Measurements from ENCODE around the gene INSR.

INSR gene

GRCh38 chr19:7130043-7130442 lies 164.2 kb downstream of the INSR start:
- Histone ChIP-seq H3K9ac (ENCODE audit: low read depth in 1 of 2, low read length in 2 of 2) (no peak overlapping the region), H3K9me3 (ENCODE audit: control insufficient read depth in 1 of 2, low read length in 2 of 2) (peaks cover 8 to 9% of the 10 kb centered on the region in 2 donors), H3K4me3 (ENCODE audit: low read depth in 1 of 2, low read length in 2 of 2) (no peak overlapping the region), H3K27me3 (ENCODE audit: control insufficient read depth in 1 of 2, insufficient read depth in 2 of 2, low read length in 2 of 2) (no peaks in the 10 kb centered on the region), H3K27ac (ENCODE audit: low read depth, low read length) (no peak overlapping the region), H3K36me3 (ENCODE audit: control insufficient read depth in 1 of 2, insufficient read depth in 2 of 2, low read length in 2 of 2) (peaks cover 31 to 55% of the 10 kb centered on the region in 2 donors), H3K4me1 (ENCODE audit: control insufficient read depth in 1 of 2, insufficient read depth in 2 of 2, low read length in 2 of 2) (no peaks in the 10 kb centered on the region)

- Histone ChIP-seq H3K9me3 (ENCODE audit: control insufficient read depth in 1 of 2, low read length in 2 of 2) (peaks cover 8 to 9% of the 10 kb centered on the region in 2 donors), H3K4me3 (ENCODE audit: low read depth in 1 of 2, low read length in 2 of 2) (peak overlapping the region in 1 of 2 donors; percentile 13), H3K27me3 (ENCODE audit: control insufficient read depth in 1 of 2, insufficient read depth in 2 of 2, low read length in 2 of 2) (no peaks in the 10 kb centered on the region), H3K9ac (ENCODE audit: low read depth in 1 of 2, low read length in 2 of 2) (no peak overlapping the region), H3K4me1 (ENCODE audit: control insufficient read depth in 1 of 2, insufficient read depth in 2 of 2, low read length in 2 of 2) (no peaks in the 10 kb centered on the region), H3K27ac (ENCODE audit: low read depth, low read length) (no peak overlapping the region), H3K36me3 (ENCODE audit: control insufficient read depth in 1 of 2, insufficient read depth in 2 of 2, low read length in 2 of 2) (peaks cover 41 to 69% of the 10 kb centered on the region in 2 donors)
Measured at GRCh38 chr19:7126132-7126531, 168.1 kb downstream of the INSR start.

DNA sequence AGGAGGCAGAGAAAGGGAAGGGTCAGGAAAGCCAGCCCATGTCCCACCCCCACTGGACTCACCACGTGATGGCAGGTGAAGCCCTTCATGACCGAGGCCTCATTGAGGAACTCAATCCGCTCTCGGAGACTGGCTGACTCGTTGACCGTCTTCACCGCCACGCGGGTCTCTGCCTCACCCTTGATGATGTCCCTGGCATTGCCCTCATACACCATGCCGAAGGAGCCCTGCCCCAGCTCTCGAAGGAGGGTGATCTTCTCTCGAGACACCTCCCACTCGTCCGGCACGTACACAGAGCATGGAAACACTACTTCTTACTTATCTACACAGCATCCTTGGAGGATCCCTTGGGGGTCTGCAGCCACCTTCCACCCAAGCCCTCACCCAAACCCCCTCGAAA lies 169.0 kb downstream of the INSR start:
- H3K4me3 ChIP-seq (ENCODE audit: low read depth in 1 of 2, low read length in 2 of 2), result no peak overlapping the region
- H3K9me3 ChIP-seq (ENCODE audit: control insufficient read depth in 1 of 2, low read length in 2 of 2), result peaks cover 8 to 9% of the 10 kb centered on the region in 2 donors
- H3K9ac ChIP-seq (ENCODE audit: low read depth in 1 of 2, low read length in 2 of 2), result no peak overlapping the region
- H3K36me3 ChIP-seq (ENCODE audit: control insufficient read depth in 1 of 2, insufficient read depth in 2 of 2, low read length in 2 of 2), result peaks cover 44 to 72% of the 10 kb centered on the region in 2 donors
- no peaks in the 10 kb centered on the region for H3K27me3 ChIP-seq (ENCODE audit: control insufficient read depth in 1 of 2, insufficient read depth in 2 of 2, low read length in 2 of 2)
- no peaks in the 10 kb centered on the region for H3K4me1 ChIP-seq (ENCODE audit: control insufficient read depth in 1 of 2, insufficient read depth in 2 of 2, low read length in 2 of 2)
- H3K27ac ChIP-seq (ENCODE audit: low read depth, low read length), result no peak overlapping the region

- Histone ChIP-seq H3K36me3 (ENCODE audit: control insufficient read depth in 1 of 2, insufficient read depth in 2 of 2, low read length in 2 of 2) (peaks cover 41 to 70% of the 10 kb centered on the region in 2 donors), H3K27ac (ENCODE audit: low read depth, low read length) (no peak overlapping the region)
Measured at GRCh38 chr19:7124782-7125181, 169.4 kb downstream of the INSR start.

GRCh38 chr19:7122701-7123100 lies 171.5 kb downstream of the INSR start:
- H3K4me3 ChIP-seq (ENCODE audit: low read depth in 1 of 2, low read length in 2 of 2), result no peak overlapping the region
- H3K36me3 ChIP-seq (ENCODE audit: control insufficient read depth in 1 of 2, insufficient read depth in 2 of 2, low read length in 2 of 2), result peaks cover 39 to 73% of the 10 kb centered on the region in 2 donors

More at GRCh38 chr19:7124782-7125181, 169.4 kb downstream of the INSR start:
- H3K9ac ChIP-seq (ENCODE audit: low read depth in 1 of 2, low read length in 2 of 2), result no peak overlapping the region
- H3K27me3 ChIP-seq (ENCODE audit: control insufficient read depth in 1 of 2, insufficient read depth in 2 of 2, low read length in 2 of 2), result no peaks in the 10 kb centered on the region
- H3K9me3 ChIP-seq (ENCODE audit: control insufficient read depth in 1 of 2, low read length in 2 of 2), result peaks cover 8 to 9% of the 10 kb centered on the region in 2 donors
- no peak overlapping the region for H3K4me3 ChIP-seq (ENCODE audit: low read depth in 1 of 2, low read length in 2 of 2)
- no peaks in the 10 kb centered on the region for H3K4me1 ChIP-seq (ENCODE audit: control insufficient read depth in 1 of 2, insufficient read depth in 2 of 2, low read length in 2 of 2)

GRCh38 chr19:7120499-7120898 lies 173.7 kb downstream of the INSR start:
- no peaks in the 10 kb centered on the region for H3K27me3 ChIP-seq (ENCODE audit: control insufficient read depth in 1 of 2, insufficient read depth in 2 of 2, low read length in 2 of 2)
- peaks cover 31 to 66% of the 10 kb centered on the region in 2 donors for H3K36me3 ChIP-seq (ENCODE audit: control insufficient read depth in 1 of 2, insufficient read depth in 2 of 2, low read length in 2 of 2)
- no peaks in the 10 kb centered on the region for H3K4me1 ChIP-seq (ENCODE audit: control insufficient read depth in 1 of 2, insufficient read depth in 2 of 2, low read length in 2 of 2)
- H3K27ac ChIP-seq (ENCODE audit: low read depth, low read length), result no peak overlapping the region
- no peaks in the 10 kb centered on the region for H3K9me3 ChIP-seq (ENCODE audit: control insufficient read depth in 1 of 2, low read length in 2 of 2)
- H3K4me3 ChIP-seq (ENCODE audit: low read depth in 1 of 2, low read length in 2 of 2), result no peak overlapping the region
- no peak overlapping the region for H3K9ac ChIP-seq (ENCODE audit: low read depth in 1 of 2, low read length in 2 of 2)

More at GRCh38 chr19:7122701-7123100, 171.5 kb downstream of the INSR start:
- Histone ChIP-seq H3K27me3 (ENCODE audit: control insufficient read depth in 1 of 2, insufficient read depth in 2 of 2, low read length in 2 of 2) (no peaks in the 10 kb centered on the region), H3K9me3 (ENCODE audit: control insufficient read depth in 1 of 2, low read length in 2 of 2) (peaks cover 8 to 9% of the 10 kb centered on the region in 2 donors), H3K4me1 (ENCODE audit: control insufficient read depth in 1 of 2, insufficient read depth in 2 of 2, low read length in 2 of 2) (no peaks in the 10 kb centered on the region), H3K9ac (ENCODE audit: low read depth in 1 of 2, low read length in 2 of 2) (no peak overlapping the region), H3K27ac (ENCODE audit: low read depth, low read length) (no peak overlapping the region)

- H3K36me3 ChIP-seq (ENCODE audit: control insufficient read depth in 1 of 2, insufficient read depth in 2 of 2, low read length in 2 of 2), result peaks cover 27 to 64% of the 10 kb centered on the region in 2 donors
- no peak overlapping the region for H3K9ac ChIP-seq (ENCODE audit: low read depth in 1 of 2, low read length in 2 of 2)
Measured at GRCh38 chr19:7119582-7119981, 174.6 kb downstream of the INSR start.

DNA sequence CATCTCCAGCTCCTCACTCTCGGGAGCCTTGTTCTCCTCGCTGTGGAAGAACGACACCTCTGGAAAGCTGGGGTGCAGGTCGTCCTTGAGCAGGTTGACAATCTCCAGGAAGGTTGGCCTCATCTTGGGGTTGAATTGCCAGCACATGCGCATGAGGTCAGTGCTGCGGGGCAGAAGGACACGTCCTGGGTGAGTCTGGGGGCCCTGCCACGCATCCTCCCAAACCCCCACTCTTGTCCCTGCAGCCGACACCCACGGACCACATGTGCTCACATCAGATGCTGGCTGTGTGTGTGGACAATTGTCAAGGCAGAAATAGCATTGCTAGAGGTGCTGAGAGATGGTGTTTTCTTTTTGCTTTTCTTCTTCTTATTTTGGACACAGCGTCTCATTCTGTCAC lies 177.0 kb downstream of the INSR start:
- Histone ChIP-seq H3K27ac (ENCODE audit: low read depth, low read length) (no peak overlapping the region), H3K4me3 (ENCODE audit: low read depth in 1 of 2, low read length in 2 of 2) (no peak overlapping the region), H3K27me3 (ENCODE audit: control insufficient read depth in 1 of 2, insufficient read depth in 2 of 2, low read length in 2 of 2) (no peaks in the 10 kb centered on the region), H3K9me3 (ENCODE audit: control insufficient read depth in 1 of 2, low read length in 2 of 2) (no peaks in the 10 kb centered on the region), H3K9ac (ENCODE audit: low read depth in 1 of 2, low read length in 2 of 2) (no peak overlapping the region), H3K36me3 (ENCODE audit: control insufficient read depth in 1 of 2, insufficient read depth in 2 of 2, low read length in 2 of 2) (peaks cover 21 to 57% of the 10 kb centered on the region in 2 donors), H3K4me1 (ENCODE audit: control insufficient read depth in 1 of 2, insufficient read depth in 2 of 2, low read length in 2 of 2) (no peaks in the 10 kb centered on the region)

More at GRCh38 chr19:7119582-7119981, 174.6 kb downstream of the INSR start:
- H3K27me3 ChIP-seq (ENCODE audit: control insufficient read depth in 1 of 2, insufficient read depth in 2 of 2, low read length in 2 of 2), result no peaks in the 10 kb centered on the region
- no peaks in the 10 kb centered on the region for H3K4me1 ChIP-seq (ENCODE audit: control insufficient read depth in 1 of 2, insufficient read depth in 2 of 2, low read length in 2 of 2)
- H3K9me3 ChIP-seq (ENCODE audit: control insufficient read depth in 1 of 2, low read length in 2 of 2), result no peaks in the 10 kb centered on the region
- no peak overlapping the region for H3K27ac ChIP-seq (ENCODE audit: low read depth, low read length)
- H3K4me3 ChIP-seq (ENCODE audit: low read depth in 1 of 2, low read length in 2 of 2), result no peak overlapping the region

GRCh38 chr19:7115721-7116120 lies 178.5 kb downstream of the INSR start:
- Histone ChIP-seq H3K27me3 (ENCODE audit: control insufficient read depth in 1 of 2, insufficient read depth in 2 of 2, low read length in 2 of 2) (no peaks in the 10 kb centered on the region), H3K36me3 (ENCODE audit: control insufficient read depth in 1 of 2, insufficient read depth in 2 of 2, low read length in 2 of 2) (peaks cover 20 to 43% of the 10 kb centered on the region in 2 donors), H3K4me1 (ENCODE audit: control insufficient read depth in 1 of 2, insufficient read depth in 2 of 2, low read length in 2 of 2) (no peaks in the 10 kb centered on the region), H3K27ac (ENCODE audit: low read depth, low read length) (no peak overlapping the region), H3K9ac (ENCODE audit: low read depth in 1 of 2, low read length in 2 of 2) (no peak overlapping the region), H3K4me3 (ENCODE audit: low read depth in 1 of 2, low read length in 2 of 2) (no peak overlapping the region), H3K9me3 (ENCODE audit: control insufficient read depth in 1 of 2, low read length in 2 of 2) (no peaks in the 10 kb centered on the region)

DNA sequence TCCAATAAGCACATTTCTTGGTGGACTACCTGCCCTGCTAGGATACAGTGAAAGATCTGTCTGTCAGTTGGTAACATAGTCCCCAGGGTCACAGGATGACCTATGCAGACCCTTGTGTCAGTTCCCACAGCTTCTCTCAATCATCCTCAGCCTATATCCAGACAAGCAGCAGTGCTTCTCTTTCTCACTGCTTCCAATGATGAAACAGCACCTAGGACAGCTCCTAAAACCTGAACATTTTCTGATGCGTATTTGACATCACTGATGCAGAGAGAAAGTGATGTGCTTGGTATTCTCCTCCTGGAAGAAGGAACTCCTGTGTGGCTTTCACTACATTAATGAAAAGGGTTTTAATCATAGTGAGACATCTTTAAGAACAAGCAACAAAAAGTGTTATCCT lies 181.0 kb downstream of the INSR start:
- Histone ChIP-seq H3K27ac (ENCODE audit: low read depth, low read length) (no peak overlapping the region), H3K4me1 (ENCODE audit: control insufficient read depth in 1 of 2, insufficient read depth in 2 of 2, low read length in 2 of 2) (no peaks in the 10 kb centered on the region), H3K27me3 (ENCODE audit: control insufficient read depth in 1 of 2, insufficient read depth in 2 of 2, low read length in 2 of 2) (no peaks in the 10 kb centered on the region), H3K9me3 (ENCODE audit: control insufficient read depth in 1 of 2, low read length in 2 of 2) (no peaks in the 10 kb centered on the region), H3K9ac (ENCODE audit: low read depth in 1 of 2, low read length in 2 of 2) (no peak overlapping the region), H3K36me3 (ENCODE audit: control insufficient read depth in 1 of 2, insufficient read depth in 2 of 2, low read length in 2 of 2) (peaks cover 10 to 25% of the 10 kb centered on the region in 2 donors), H3K4me3 (ENCODE audit: low read depth in 1 of 2, low read length in 2 of 2) (no peak overlapping the region)

DNA sequence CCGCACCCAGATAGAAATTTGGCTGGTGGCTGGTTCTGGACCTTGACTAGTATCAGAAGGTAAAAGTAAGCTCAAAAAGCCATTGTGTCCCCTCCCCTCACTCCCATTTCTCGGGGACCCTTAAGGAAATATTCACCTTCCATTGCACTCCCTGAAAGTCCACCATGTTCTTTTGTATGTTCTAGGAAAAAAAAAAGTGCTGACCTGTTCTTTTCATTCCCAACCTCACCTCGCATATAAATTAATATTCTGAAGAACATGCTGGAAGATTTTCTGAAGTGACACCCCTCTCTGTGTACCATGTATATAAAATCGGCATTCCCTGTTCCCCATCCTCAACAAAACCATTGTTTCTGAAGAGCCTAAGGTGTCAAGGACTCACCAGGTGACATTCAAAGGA lies 181.5 kb downstream of the INSR start:
- Histone ChIP-seq H3K9ac (ENCODE audit: low read depth in 1 of 2, low read length in 2 of 2) (no peak overlapping the region), H3K36me3 (ENCODE audit: control insufficient read depth in 1 of 2, insufficient read depth in 2 of 2, low read length in 2 of 2) (peaks cover 10 to 21% of the 10 kb centered on the region in 2 donors), H3K9me3 (ENCODE audit: control insufficient read depth in 1 of 2, low read length in 2 of 2) (no peaks in the 10 kb centered on the region), H3K4me3 (ENCODE audit: low read depth in 1 of 2, low read length in 2 of 2) (no peak overlapping the region), H3K27me3 (ENCODE audit: control insufficient read depth in 1 of 2, insufficient read depth in 2 of 2, low read length in 2 of 2) (no peaks in the 10 kb centered on the region), H3K4me1 (ENCODE audit: control insufficient read depth in 1 of 2, insufficient read depth in 2 of 2, low read length in 2 of 2) (no peaks in the 10 kb centered on the region), H3K27ac (ENCODE audit: low read depth, low read length) (no peak overlapping the region)
